ENCODE results near the gene BOD1. TPM values are rescaled to one million over a fixed set of nuclear protein-coding genes. Genes with fewer than 3 reads are reported as not detected.

BOD1 gene
- total RNA-seq, 1 experiment from 2014 or later: 70.9 TPM

GRCh38 chr5:173645890-173646574, 29.6 kb upstream of the BOD1 start:
- POLR2A ChIA-PET (ENCODE audit: low non-redundant PET): no interaction called here
- intact Hi-C loops (cut with micrococcal nuclease; ENCODE audit: unreplicated experiment): no loop called here
- H3K4me1 ChIP-seq (ENCODE audit: insufficient read depth, low read length, poor library complexity, severe bottlenecking): no peaks in the 10 kb centered on the region
- no peak for TF ChIP-seq CTCF (conservative IDR thresholded peaks at IDR 0.05; ENCODE audit: low read depth, low read length)
- no peak for TF ChIP-seq EZH2 (IDR thresholded peaks at IDR 0.05; ENCODE audit: borderline replicate concordance, low read depth, low read length, poor library complexity, severe bottlenecking)
- H3K27me3 ChIP-seq (replicated peaks; ENCODE audit: insufficient read depth, low read depth, low read length, poor library complexity): no peaks in the 10 kb centered on the region
- no peak for DNase-seq (ENCODE audit: low spot score)
- no TSS peak for BruUV-seq (replicated peaks)
- no peaks in the 10 kb centered on the region for H3K9me3 ChIP-seq (ENCODE audit: low read depth, low read length, poor library complexity, severe bottlenecking)
- H3K27ac ChIP-seq (ENCODE audit: low read depth, low read length, poor library complexity, severe bottlenecking): no peak overlapping the region
- no peaks in the 10 kb centered on the region for H3K36me3 ChIP-seq (ENCODE audit: insufficient read depth, low read length, poor library complexity, severe bottlenecking)
- H3K4me3 ChIP-seq (ENCODE audit: low read depth, low read length, poor library complexity, severe bottlenecking): no peak overlapping the region
- CTCF ChIA-PET: no interaction called here

- Histone ChIP-seq H3K27me3 (replicated peaks; ENCODE audit: insufficient read depth, low read depth, low read length, poor library complexity) (no peaks in the 10 kb centered on the region), H3K4me3 (ENCODE audit: low read depth, low read length, poor library complexity, severe bottlenecking) (no peak overlapping the region), H3K4me1 (ENCODE audit: insufficient read depth, low read length, poor library complexity, severe bottlenecking) (no peaks in the 10 kb centered on the region), H3K27ac (ENCODE audit: low read depth, low read length, poor library complexity, severe bottlenecking) (no peak overlapping the region), H3K36me3 (ENCODE audit: insufficient read depth, low read length, poor library complexity, severe bottlenecking) (no peaks in the 10 kb centered on the region), H3K9me3 (ENCODE audit: low read depth, low read length, poor library complexity, severe bottlenecking) (no peaks in the 10 kb centered on the region)
- no TSS peak for BruUV-seq (replicated peaks)
- TF ChIP-seq CTCF (conservative IDR thresholded peaks at IDR 0.05; ENCODE audit: low read depth, low read length) (no peak), EZH2 (IDR thresholded peaks at IDR 0.05; ENCODE audit: borderline replicate concordance, low read depth, low read length, poor library complexity, severe bottlenecking) (no peak)
- intact Hi-C loops (cut with micrococcal nuclease; ENCODE audit: unreplicated experiment): no loop called here
- CTCF ChIA-PET: no interaction called here
- no peak for DNase-seq (ENCODE audit: low spot score)
- POLR2A ChIA-PET (ENCODE audit: low non-redundant PET): no interaction called here
Measured at GRCh38 chr5:173645437-173645807, 29.0 kb upstream of the BOD1 start.

- no peaks in the 10 kb centered on the region for H3K27me3 ChIP-seq (replicated peaks; ENCODE audit: insufficient read depth, low read depth, low read length, poor library complexity)
- H3K9me3 ChIP-seq (ENCODE audit: low read depth, low read length, poor library complexity, severe bottlenecking): no peaks in the 10 kb centered on the region
- H3K27ac ChIP-seq (ENCODE audit: low read depth, low read length, poor library complexity, severe bottlenecking): no peak overlapping the region
- intact Hi-C loops (cut with micrococcal nuclease; ENCODE audit: unreplicated experiment): no loop called here
- TF ChIP-seq CTCF (conservative IDR thresholded peaks at IDR 0.05; ENCODE audit: low read depth, low read length) (no peak), EZH2 (IDR thresholded peaks at IDR 0.05; ENCODE audit: borderline replicate concordance, low read depth, low read length, poor library complexity, severe bottlenecking) (no peak)
- POLR2A ChIA-PET (ENCODE audit: low non-redundant PET): no interaction called here
- no peaks in the 10 kb centered on the region for H3K36me3 ChIP-seq (ENCODE audit: insufficient read depth, low read length, poor library complexity, severe bottlenecking)
- no peak for DNase-seq (ENCODE audit: low spot score)
- no peaks in the 10 kb centered on the region for H3K4me1 ChIP-seq (ENCODE audit: insufficient read depth, low read length, poor library complexity, severe bottlenecking)
- H3K4me3 ChIP-seq (ENCODE audit: low read depth, low read length, poor library complexity, severe bottlenecking): no peak overlapping the region
- no TSS peak for BruUV-seq (replicated peaks)
- CTCF ChIA-PET: no interaction called here
Measured at GRCh38 chr5:173644673-173645436, 28.4 kb upstream of the BOD1 start.

All from A673 (cell line).